ENCODE measurements around the gene FAHD2A.

DNA sequence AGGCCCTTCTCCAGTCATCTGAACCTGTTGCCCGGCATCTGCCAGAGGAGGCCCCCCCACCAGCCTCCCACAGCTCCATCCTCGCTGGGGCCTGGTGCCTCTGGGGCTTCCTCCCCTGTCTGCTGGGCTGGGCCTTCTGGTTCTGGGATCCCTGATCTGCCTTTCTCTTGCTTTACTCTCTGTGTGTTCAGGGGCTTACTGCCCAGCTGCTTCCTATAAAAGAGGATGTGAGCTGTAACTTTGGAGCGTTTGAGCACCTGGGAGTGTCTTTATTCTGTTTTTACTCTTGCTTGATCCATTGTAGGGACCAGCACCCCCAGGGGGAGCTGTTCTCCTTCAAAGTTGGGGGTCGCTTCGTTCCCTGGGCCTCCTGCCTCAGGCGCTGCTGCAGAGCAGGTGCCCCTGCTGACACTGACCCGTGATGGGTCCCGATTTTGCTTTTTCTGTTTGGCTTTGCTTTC, 23.1 kb upstream of the FAHD2A start:
- TF ChIP-seq CTCF (IDR thresholded peaks at IDR 0.05; ENCODE audit: low read length) (peak; percentile 16; the same call in 1 of the 2 replicates), EZH2 (IDR thresholded peaks at IDR 0.05; ENCODE audit: borderline replicate concordance, low read length) (no peak)
